K562 (cell line): ENCODE results near the gene KCNJ10. TPM values are rescaled to one million over a fixed set of nuclear protein-coding genes. Genes with fewer than 3 reads are reported as not detected.

Experiments used
- DIDO1 ChIP-seq: fragments of 450-650 bp; IDR thresholded peaks from 2 replicates; pipeline ENCODE4 v1.6.1; 2016; ENCODE audit warnings: low read depth, missing biosample characterization, missing genetic modification characterization
- ETS1 ChIP-seq: conservative IDR thresholded peaks from 2 replicates; pipeline ENCODE4 v1.6.1; 2011; ENCODE audit warnings: low read depth, mild to moderate bottlenecking, low read length; ENCODE audit not compliant: control insufficient read depth
- FIP1L1 ChIP-seq: fragments of 200-400 bp; formaldehyde crosslinking; IDR thresholded peaks from 2 replicates; pipeline ENCODE4 v1.6.1; 2018; ENCODE audit warnings: mild to moderate bottlenecking, low read depth, low read length; ENCODE audit not compliant: poor library complexity, severe bottlenecking
- FOSL1 ChIP-seq: fragments of 200-800 bp; sonication (Bioruptor generic); conservative IDR thresholded peaks from 2 replicates; pipeline ENCODE4 v1.6.1; 2016; ENCODE audit warnings: missing genetic modification characterization, missing compliant biosample characterization
- FOXA1 ChIP-seq: fragments of 450-650 bp; IDR thresholded peaks from 2 replicates; pipeline ENCODE4 v1.6.1; 2016; ENCODE audit warnings: mild to moderate bottlenecking, borderline replicate concordance
- HDAC3 ChIP-seq: fragments of 450-650 bp; IDR thresholded peaks from 2 replicates; pipeline ENCODE4 v1.6.1; 2018; ENCODE audit warnings: borderline replicate concordance, mild to moderate bottlenecking, moderate library complexity; ENCODE audit not compliant: partially characterized antibody
- HINFP ChIP-seq: fragments of 450-650 bp; conservative IDR thresholded peaks from 2 replicates; pipeline ENCODE4 v1.6.1; 2016; ENCODE audit warnings: missing genetic modification characterization, low read depth, mild to moderate bottlenecking, control low read depth, missing compliant biosample characterization
- JUNB ChIP-seq: fragments of 450-650 bp; formaldehyde crosslinking; conservative IDR thresholded peaks from 2 replicates; pipeline ENCODE4 v1.4.0; 2020; ENCODE audit warnings: mild to moderate bottlenecking
- MYBL2 ChIP-seq, 2 experiments: fragments of 450-650 bp in 1 of 2; sonication (generic) in 1 of 2; formaldehyde crosslinking in 1 of 2; IDR thresholded peaks; 2 replicates each; pipeline versions ENCODE4 v1.6.1 to v1.8.1; 2017 to 2022; ENCODE audit warnings: borderline replicate concordance in 1 of 2, inconsistent platforms in 1 of 2, low read depth in 1 of 2, mild to moderate bottlenecking in 1 of 2, missing genetic modification reagents in 1 of 2, moderate library complexity in 1 of 2
- OTX1 ChIP-seq: fragments of 450-650 bp; formaldehyde crosslinking; IDR thresholded peaks from 2 replicates; pipeline ENCODE4 v1.4.0; 2022; ENCODE audit warnings: mild to moderate bottlenecking
- POLR2AphosphoS2 ChIP-seq: IDR thresholded peaks from 2 replicates; pipeline ENCODE4 v1.6.1; 2012; ENCODE audit warnings: low read length, improper control_type of control experiment
- SMARCE1 ChIP-seq: fragments of 450-650 bp; IDR thresholded peaks from 2 replicates; pipeline ENCODE4 v1.7.1; 2016; ENCODE audit warnings: mild to moderate bottlenecking
- SP1 ChIP-seq: sonication (generic); formaldehyde crosslinking; IDR thresholded peaks from 2 replicates; pipeline ENCODE4 v1.8.1; 2022; ENCODE audit warnings: mild to moderate bottlenecking, missing genetic modification reagents
- SPI1 ChIP-seq: IDR thresholded peaks from 2 replicates; pipeline ENCODE4 v1.6.1; 2011; ENCODE audit warnings: low read depth, low read length, control low read depth, borderline replicate concordance
- TRIM28 ChIP-seq: fragments of 450-650 bp; IDR thresholded peaks from 2 replicates; pipeline ENCODE4 v1.6.1; 2017
- TSC22D4 ChIP-seq: fragments of 450-650 bp; IDR thresholded peaks from 2 replicates; pipeline ENCODE4 v1.6.1; 2016; ENCODE audit warnings: missing genetic modification characterization, missing biosample characterization, control low read depth
- ZBED1 ChIP-seq: IDR thresholded peaks from 2 replicates; pipeline ENCODE4 v1.6.1; 2014
- ZFP30 ChIP-seq: fragments of 250-450 bp; sonication (Bioruptor Pico); IDR thresholded peaks from 2 replicates; pipeline ENCODE4 v1.8.0; 2022; ENCODE audit warnings: moderate library complexity, mild to moderate bottlenecking, inconsistent platforms, borderline replicate concordance
- ZFPM2 ChIP-seq: fragments of 250-450 bp; sonication (Bioruptor Pico); IDR thresholded peaks from 2 replicates; pipeline ENCODE4 v1.5.1; 2022; ENCODE audit warnings: mild to moderate bottlenecking
- ZNF212 ChIP-seq: fragments of 450-650 bp; formaldehyde crosslinking; IDR thresholded peaks from 2 replicates; pipeline ENCODE4 v1.4.0; 2020; ENCODE audit warnings: mild to moderate bottlenecking
- ZNF444 ChIP-seq: fragments of 250-450 bp; sonication (Bioruptor Pico); IDR thresholded peaks from 2 replicates; pipeline ENCODE4 v1.4.0; 2020; ENCODE audit warnings: mild to moderate bottlenecking, moderate library complexity
- ZNF639 ChIP-seq, 2 experiments: fragments of 200-800 bp in 1 of 2; sonication (Bioruptor generic) in 1 of 2; sonication (generic) in 1 of 2; formaldehyde crosslinking in 1 of 2; IDR thresholded peaks in 1 of 2; conservative IDR thresholded peaks in 1 of 2; 2 replicates each; pipeline versions ENCODE4 v1.5.0 to v1.6.1; 2016 to 2020; ENCODE audit warnings: missing compliant biosample characterization in 1 of 2, missing genetic modification characterization in 1 of 2, missing genetic modification reagents in 1 of 2
- polyA plus RNA-seq, 8 experiments: library from polyadenylated mRNA; depleted of rRNA in 4 of 8; stranded (reverse) in 5 of 8; unstranded in 3 of 8; fragments of >200 nt; fragmentation: Nextera tagmentation in 2 of 8; fragmentation: Illumina TruSeq in 1 of 8; extraction: Ambion mirVana in 2 of 8; extraction: Trizol in 1 of 8; gene quantifications; 2 replicates each; pipeline versions ENCODE4 v1.2.1 to v1.2.3, GENCODE V29; 2011 to 2014; ENCODE audit warnings: inconsistent platforms in 1 of 8, missing spikeins in 1 of 8
- total RNA-seq, 7 experiments: library from RNA; depleted of rRNA in 6 of 7; stranded (reverse); fragments of >200 nt in 6 of 7; fragmentation: Illumina TruSeq in 2 of 7; extraction: Trizol in 2 of 7; gene quantifications; 2 replicates each; pipeline versions ENCODE4 v1.2.1 to v1.2.3, GENCODE V29; 2011 to 2021; ENCODE audit warnings: low replicate concordance in 1 of 7

The KCNJ10 gene
- total and polyA plus RNA-seq, 9 of the 15 experiments (the other 6 are each of a cell fraction or from before 2014, with no cell fraction given) = 0.06 to 0.11 TPM; not detected in 7

- TF ChIP-seq TSC22D4 (no peak), SMARCE1 (no peak), ZNF444 (CRISPR knock-in tag) (no peak), TRIM28 (no peak), FIP1L1 (no peak), ZNF639 (CRISPR knock-in tag; conservative IDR thresholded peaks at IDR 0.05 in 1 of 2, IDR thresholded peaks at IDR 0.05 in 1 of 2) (peak in 1 of 2 experiments; percentile 41; a peak in 1 of 4 replicates), MYBL2 (IDR thresholded peaks at IDR 0.05; ENCODE audit: low read depth) (no peak), MYBL2 (CRISPR knock-in tag; IDR thresholded peaks at IDR 0.05; ENCODE audit: borderline replicate concordance) (no peak), JUNB (no peak), FOXA1 (no peak), FOSL1 (tag) (no peak), SP1 (CRISPR knock-in tag) (no peak), ZFPM2 (CRISPR knock-in tag) (no peak), ZNF212 (CRISPR knock-in tag) (no peak), ETS1 (no peak), ZBED1 (no peak), SPI1 (peak; percentile 71), ZFP30 (CRISPR knock-in tag) (no peak), DIDO1 (tag) (peak; percentile 64; the same call in 1 of the 2 replicates), HDAC3 (peak; percentile 44), OTX1 (CRISPR knock-in tag) (no peak), HINFP (tag) (no peak), POLR2AphosphoS2 (no peak)
These were observed 38.4 kb downstream of the KCNJ10 start, which contains the start of gene PIGM (continued) for GRCh38 chr1:160031365-160032164.
